ENCODE measurements around the gene MTA1. TPM values are rescaled to one million over a fixed set of nuclear protein-coding genes. Genes with fewer than 3 reads are reported as not detected.

MTA1 gene
- total RNA-seq, 2 donors from 2014 or later: 77.2 to 84.1 TPM

DNA sequence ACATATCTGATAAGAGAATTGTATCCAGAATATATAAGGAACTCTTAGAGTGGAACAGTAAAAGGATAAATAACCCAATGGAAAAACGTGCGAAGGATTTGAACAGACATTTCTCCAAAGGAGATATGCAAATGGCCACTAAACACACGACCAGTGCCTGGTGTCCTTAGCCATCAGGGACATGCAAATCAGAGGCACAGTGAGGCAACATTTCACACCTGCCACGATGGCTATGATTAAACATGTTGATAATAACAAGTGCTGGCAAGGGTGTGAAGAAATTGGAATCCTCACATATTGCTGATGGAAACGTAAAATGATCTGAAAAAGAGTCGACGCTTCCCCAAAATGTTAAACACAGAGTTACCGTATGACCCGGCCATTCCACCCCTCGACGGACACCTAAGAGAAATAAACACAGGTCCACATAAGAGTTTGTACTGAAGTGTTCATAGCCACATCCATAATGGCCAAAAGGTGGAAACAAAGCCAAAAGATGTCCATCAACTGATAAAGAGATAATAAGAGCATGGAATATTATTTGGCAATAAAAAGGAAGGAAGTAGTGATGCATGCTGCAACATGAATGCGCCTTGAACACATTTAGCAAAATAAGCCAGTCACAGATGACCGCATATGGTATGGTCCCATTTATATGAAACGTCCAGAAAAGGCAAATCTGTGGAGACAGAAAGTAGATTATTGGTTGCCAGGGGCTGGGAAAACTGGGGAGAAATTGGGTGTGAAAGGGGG, 100.5 kb downstream of the MTA1 start:
- H3K4me1 ChIP-seq (ENCODE audit: control insufficient read depth in 1 of 2, low read depth in 2 of 2): no peaks in the 10 kb centered on the region
- ATAC-seq (ENCODE audit: insufficient number of reproducible peaks, low FRiP score, low read depth) (no peak), DNase-seq (ENCODE audit: low spot score) (no peak)
- no peaks in the 10 kb centered on the region for H3K9me3 ChIP-seq
- TF ChIP-seq CTCF (IDR thresholded peaks at IDR 0.05): no peak
- no peak overlapping the region for H3K27ac ChIP-seq
- H3K27me3 ChIP-seq (replicated peaks; ENCODE audit: insufficient read depth): no peaks in the 10 kb centered on the region
- H3K4me3 ChIP-seq: no peak overlapping the region
- H3K36me3 ChIP-seq: no peaks in the 10 kb centered on the region

Other genes with a start within 250 kb of the MTA1 start
- 10 to 100 TPM in 1 of 2 donors, 1 to 10 TPM in 1; 4.1 to 23.6 TPM for gene NUDT14, start 238.5 kb upstream of the MTA1 start, total RNA-seq
- gene BTBD6, start 171.3 kb upstream of the MTA1 start, total RNA-seq: 10 to 100 TPM; 45.9 to 73.5 TPM
- gene BRF1, start 118.8 kb upstream of the MTA1 start, total RNA-seq: 10 to 100 TPM; 49.4 to 80.5 TPM
- 100 to 1,000 TPM in 1 of 2 donors, 10 to 100 TPM in 1; 80.4 to 125 TPM for gene PACS2, start 105.1 kb upstream of the MTA1 start, total RNA-seq
- gene TEX22, start 21.3 kb upstream of the MTA1 start, total RNA-seq: not detected
- gene CRIP2, start 55.0 kb downstream of the MTA1 start, total RNA-seq: 100 to 1,000 TPM; 307 to 748 TPM
- 100 to 1,000 TPM in 1 of 2 donors, 10 to 100 TPM in 1; 75.4 to 325 TPM for gene CRIP1, start 67.1 kb downstream of the MTA1 start, total RNA-seq
- 10 to 100 TPM in 1 of 2 donors, 1 to 10 TPM in 1; 7.8 to 42.1 TPM for gene TEDC1, start 71.4 kb downstream of the MTA1 start, total RNA-seq
- 1 to 10 TPM; 2.6 to 5.5 TPM for gene TMEM121, start 106.8 kb downstream of the MTA1 start, total RNA-seq